ENCODE results near the gene UBAP2L. TPM values are rescaled to one million over a fixed set of nuclear protein-coding genes. Genes with fewer than 3 reads are reported as not detected.

Gene UBAP2L
- total RNA-seq, 1 experiment from 2014 or later, result 198 TPM

- peaks cover 16% of the 10 kb centered on the region for H3K4me1 ChIP-seq
- peaks cover 5% of the 10 kb centered on the region for H3K36me3 Mint-ChIP-seq (ENCODE audit: insufficient read depth, unreplicated experiment)
- no peaks in the 10 kb centered on the region for H3K36me3 ChIP-seq (ENCODE audit: control insufficient read depth, insufficient read depth, low read length)
- no peak for TF ChIP-seq CTCF (IDR thresholded peaks at IDR 0.05; ENCODE audit: insufficient read depth in 1 of 2, low read depth in 1 of 2, low read length in 1 of 2, severe bottlenecking in 1 of 2, unreplicated experiment in 1 of 2)
- POLR2A ChIA-PET, result interaction anchor here (1.0 kb wide), 1 partner anchor 28 kb away, joined by 3 read pairs; the partner anchor contains the start of gene UBAP2L
- H3K27ac Mint-ChIP-seq (ENCODE audit: unreplicated experiment), result no peak within 1 kb of the TSS
- no peak within 1 kb of the TSS for H3K4me3 ChIP-seq (ENCODE audit: low read depth, low read length)
- no peaks in the 10 kb centered on the region for H3K27me3 Mint-ChIP-seq (ENCODE audit: insufficient read depth, unreplicated experiment)
- DNase-seq, result no peak
- no peaks in the 10 kb centered on the region for H3K9me3 Mint-ChIP-seq (ENCODE audit: unreplicated experiment)
- H3K9me3 ChIP-seq, result no peaks in the 10 kb centered on the region
- no TSS peak for BruUV-seq (replicated peaks)
- intact Hi-C loops (cut with micrococcal nuclease; ENCODE audit: unreplicated experiment), result no loop called here
- CTCF ChIA-PET, result interaction anchor here (0.6 kb wide), 1 partner anchor 80 kb away, joined by 6 read pairs; no protein-coding TSS in a partner anchor
- no peak within 1 kb of the TSS for H3K4me3 Mint-ChIP-seq (ENCODE audit: unreplicated experiment)
- H3K4me1 Mint-ChIP-seq (ENCODE audit: low read depth, unreplicated experiment), result peaks cover 12% of the 10 kb centered on the region
- no peaks in the 10 kb centered on the region; the same call in none of the 2 replicates for H3K27me3 ChIP-seq (replicated peaks; ENCODE audit: control insufficient read depth, insufficient read depth, low read length)
These were observed 28.7 kb upstream of the UBAP2L start, which contains the start of gene TPM3 for GRCh38 chr1:154191990-154192461. Gene TPM3 (minus strand): TSS chr1:154192100. CDS start chr1:154192018, 82 bp downstream.

DNA sequence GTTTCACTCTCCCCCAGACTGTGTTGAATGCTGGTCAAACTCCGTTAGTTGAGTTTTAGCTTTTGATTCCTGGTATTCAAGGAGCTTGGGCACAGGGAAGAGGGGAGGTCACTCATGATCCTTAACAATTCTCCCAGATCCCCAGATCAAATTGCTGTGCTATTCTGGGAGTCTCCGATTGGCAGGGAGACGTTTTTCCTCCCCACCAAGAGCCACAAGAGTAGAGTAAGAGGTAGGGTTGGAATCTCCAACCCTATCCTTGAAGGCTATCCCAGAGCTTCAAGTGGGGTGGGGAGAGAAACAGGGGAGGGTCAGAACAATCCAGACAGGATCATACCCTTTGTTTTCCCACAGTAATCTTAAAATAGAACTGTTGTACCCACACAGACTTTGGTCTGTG lies 28.3 kb upstream of the UBAP2L start:
- Histone ChIP-seq H3K9me3 (no peaks in the 10 kb centered on the region), H3K27me3 (replicated peaks; ENCODE audit: control insufficient read depth, insufficient read depth, low read length) (no peaks in the 10 kb centered on the region; the same call in none of the 2 replicates), H3K36me3 (ENCODE audit: control insufficient read depth, insufficient read depth, low read length) (no peaks in the 10 kb centered on the region), H3K4me3 (ENCODE audit: low read depth, low read length) (no peak overlapping the region), H3K4me1 (peaks cover 12% of the 10 kb centered on the region)
- ChIA-PET CTCF (interaction anchor here (0.6 kb wide), 1 partner anchor 79 kb away, joined by 6 read pairs; no protein-coding TSS in a partner anchor), POLR2A (interaction anchor here (1.0 kb wide), 1 partner anchor 28 kb away, joined by 3 read pairs; the partner anchor contains the start of gene UBAP2L)
- no TSS peak for BruUV-seq (replicated peaks)
- Mint-ChIP-seq H3K36me3 (ENCODE audit: insufficient read depth, unreplicated experiment) (peaks cover 6% of the 10 kb centered on the region), H3K27ac (ENCODE audit: unreplicated experiment) (no peak overlapping the region), H3K27me3 (ENCODE audit: insufficient read depth, unreplicated experiment) (no peaks in the 10 kb centered on the region), H3K4me3 (ENCODE audit: unreplicated experiment) (no peak overlapping the region), H3K9me3 (ENCODE audit: unreplicated experiment) (no peaks in the 10 kb centered on the region), H3K4me1 (ENCODE audit: low read depth, unreplicated experiment) (peaks cover 11% of the 10 kb centered on the region)
- no peak for TF ChIP-seq CTCF (IDR thresholded peaks at IDR 0.05; ENCODE audit: insufficient read depth in 1 of 2, low read depth in 1 of 2, low read length in 1 of 2, severe bottlenecking in 1 of 2, unreplicated experiment in 1 of 2)
- intact Hi-C loops (cut with micrococcal nuclease; ENCODE audit: unreplicated experiment), result no loop called here
- no peak for DNase-seq

- H3K4me3 ChIP-seq (ENCODE audit: low read depth, low read length), result no peak overlapping the region
- H3K36me3 ChIP-seq (ENCODE audit: control insufficient read depth, insufficient read depth, low read length), result no peaks in the 10 kb centered on the region
- CTCF ChIA-PET, result no interaction called here
- Mint-ChIP-seq H3K36me3 (ENCODE audit: insufficient read depth, unreplicated experiment) (peaks cover 6% of the 10 kb centered on the region), H3K4me3 (ENCODE audit: unreplicated experiment) (no peak overlapping the region), H3K4me1 (ENCODE audit: low read depth, unreplicated experiment) (peaks cover 7% of the 10 kb centered on the region), H3K27ac (ENCODE audit: unreplicated experiment) (no peak overlapping the region), H3K27me3 (ENCODE audit: insufficient read depth, unreplicated experiment) (no peaks in the 10 kb centered on the region), H3K9me3 (ENCODE audit: unreplicated experiment) (no peaks in the 10 kb centered on the region)
- no peak for DNase-seq
- TF ChIP-seq CTCF (IDR thresholded peaks at IDR 0.05; ENCODE audit: insufficient read depth in 1 of 2, low read depth in 1 of 2, low read length in 1 of 2, severe bottlenecking in 1 of 2, unreplicated experiment in 1 of 2), result no peak
- H3K27me3 ChIP-seq (replicated peaks; ENCODE audit: control insufficient read depth, insufficient read depth, low read length), result no peaks in the 10 kb centered on the region; the same call in none of the 2 replicates
- intact Hi-C loops (cut with micrococcal nuclease; ENCODE audit: unreplicated experiment), result no loop called here
- H3K9me3 ChIP-seq, result no peaks in the 10 kb centered on the region
- peaks cover 4% of the 10 kb centered on the region; the same call in 1 of the 2 replicates for H3K4me1 ChIP-seq
- POLR2A ChIA-PET, result no interaction called here
- no TSS peak for BruUV-seq (replicated peaks)
These were observed 26.9 kb upstream of the UBAP2L start for GRCh38 chr1:154193821-154194220.
